ENCODE results near the gene RAD50. TPM values are rescaled to one million over a fixed set of nuclear protein-coding genes. Genes with fewer than 3 reads are reported as not detected.
"Not testable (repeated sequence)": the region's sequence is repeated elsewhere in the genome, so short reads cannot be mapped to it uniquely, and the experiment has no call there.

Gene RAD50
- total RNA-seq, 1 donor from 2014 or later: 26.9 TPM

- no peak for FAIRE-seq
- DNase-seq (ENCODE audit: low spot score in 2 of 2): no peak
These were observed 70.7 kb downstream of the RAD50 start for GRCh38 chr5:132627470-132627869.

GRCh38 chr5:132628814-132629213 lies 72.0 kb downstream of the RAD50 start:
- no peak for FAIRE-seq
- DNase-seq (ENCODE audit: low spot score in 2 of 2): no peak

GRCh38 chr5:132629230-132629944 lies 72.6 kb downstream of the RAD50 start:
- no peak for FAIRE-seq
- DNase-seq (ENCODE audit: low spot score in 2 of 2): no peak

- DNase-seq (ENCODE audit: low spot score in 2 of 2); FAIRE-seq: not testable (repeated sequence)
These were observed 76.8 kb downstream of the RAD50 start for GRCh38 chr5:132633587-132633986.

- FAIRE-seq (no peak), DNase-seq (ENCODE audit: low spot score in 2 of 2) (no peak)
These were observed 79.1 kb downstream of the RAD50 start for GRCh38 chr5:132635873-132636272.

- FAIRE-seq: no peak
These were observed 80.5 kb downstream of the RAD50 start for GRCh38 chr5:132637241-132637640.

GRCh38 chr5:132639706-132640130 lies 82.9 kb downstream of the RAD50 start:
- DNase-seq (ENCODE audit: low spot score in 2 of 2) (no peak), FAIRE-seq (no peak)

More at GRCh38 chr5:132637241-132637640, 80.5 kb downstream of the RAD50 start:
- DNase-seq (ENCODE audit: low spot score in 2 of 2): no peak

GRCh38 chr5:132640613-132641012 lies 83.8 kb downstream of the RAD50 start:
- no peak for FAIRE-seq
- no peak for DNase-seq (ENCODE audit: low spot score in 2 of 2)

GRCh38 chr5:132641241-132641723 lies 84.5 kb downstream of the RAD50 start:
- FAIRE-seq (no peak), DNase-seq (ENCODE audit: low spot score in 2 of 2) (no peak)

GRCh38 chr5:132641841-132642240 lies 85.1 kb downstream of the RAD50 start:
- FAIRE-seq (no peak), DNase-seq (ENCODE audit: low spot score in 2 of 2) (no peak)

GRCh38 chr5:132644177-132644576 lies 87.4 kb downstream of the RAD50 start:
- no peak for FAIRE-seq
- DNase-seq (ENCODE audit: low spot score in 2 of 2): no peak

- DNase-seq (ENCODE audit: low spot score in 2 of 2) (no peak), FAIRE-seq (no peak)
These were observed 89.9 kb downstream of the RAD50 start for GRCh38 chr5:132646583-132647266.

- DNase-seq (ENCODE audit: low spot score in 2 of 2) (no peak), FAIRE-seq (no peak)
These were observed 90.7 kb downstream of the RAD50 start for GRCh38 chr5:132647473-132647872.

- DNase-seq (ENCODE audit: low spot score in 2 of 2): no peak
- FAIRE-seq: no peak
These were observed 91.6 kb downstream of the RAD50 start for GRCh38 chr5:132648355-132648754.

- no peak for FAIRE-seq
These were observed 95.2 kb downstream of the RAD50 start for GRCh38 chr5:132651838-132652469.

GRCh38 chr5:132653716-132654115 lies 96.9 kb downstream of the RAD50 start:
- FAIRE-seq: no peak
- DNase-seq (ENCODE audit: low spot score in 2 of 2): no peak

More at GRCh38 chr5:132651838-132652469, 95.2 kb downstream of the RAD50 start:
- DNase-seq (ENCODE audit: low spot score in 2 of 2): no peak

- peak; percentile 56 to 69 for DNase-seq (ENCODE audit: low spot score in 2 of 2)
- no peak for FAIRE-seq
These were observed 99.3 kb downstream of the RAD50 start for GRCh38 chr5:132655821-132656773.

- DNase-seq (ENCODE audit: low spot score in 2 of 2) (no peak), FAIRE-seq (no peak)
These were observed 100.1 kb downstream of the RAD50 start for GRCh38 chr5:132656774-132657355.

- no peak for DNase-seq (ENCODE audit: low spot score in 2 of 2)
- FAIRE-seq: no peak
These were observed 101.1 kb downstream of the RAD50 start, which contains the start of gene IL13 for GRCh38 chr5:132657676-132658380. IL13 (plus strand) TSS chr5:132658173; CDS start chr5:132658187, 14 bp downstream.

Data from frontal cortex (tissue), 4 donors.